Endothelial cell (in vitro differentiated cells): Measurements from ENCODE around the gene SEMA7A. TPM values are rescaled to one million over a fixed set of nuclear protein-coding genes. Genes with fewer than 3 reads are reported as not detected.

Experiments
- DNase-seq: peaks from one replicate; pipeline ENCODE4 v3.0.0; 2021; ENCODE audit warnings: low spot score
- H3K27ac Mint-ChIP-seq: one replicate; pipeline ENCODE4 v1.8.0; 2021; ENCODE audit warnings: mixed read lengths, inconsistent platforms; ENCODE audit not compliant: unreplicated experiment
- H3K27me3 Mint-ChIP-seq: one replicate; pipeline ENCODE4 v1.8.0; 2021; ENCODE audit warnings: mild to moderate bottlenecking, moderate library complexity, mixed read lengths, inconsistent platforms; ENCODE audit not compliant: unreplicated experiment
- H3K36me3 Mint-ChIP-seq: one replicate; pipeline ENCODE4 v1.8.0; 2021; ENCODE audit warnings: mild to moderate bottlenecking, low read depth, mixed read lengths, inconsistent platforms; ENCODE audit not compliant: unreplicated experiment
- H3K4me1 Mint-ChIP-seq: one replicate; pipeline ENCODE4 v1.8.0; 2021; ENCODE audit warnings: mild to moderate bottlenecking, mixed read lengths, inconsistent platforms; ENCODE audit not compliant: unreplicated experiment
- H3K4me3 Mint-ChIP-seq: one replicate; pipeline ENCODE4 v1.8.0; 2021; ENCODE audit warnings: mild to moderate bottlenecking, mixed read lengths, inconsistent platforms; ENCODE audit not compliant: unreplicated experiment
- H3K9me3 Mint-ChIP-seq: one replicate; pipeline ENCODE4 v1.8.0; 2021; ENCODE audit warnings: mixed read lengths, inconsistent platforms; ENCODE audit not compliant: unreplicated experiment
- CTCF ChIP-seq: fragments of 200-600 bp; sonication (generic); IDR thresholded peaks from one replicate; pipeline ENCODE4 v1.5.0; 2021; ENCODE audit warnings: antibody characterized with exemption; ENCODE audit not compliant: unreplicated experiment
- total RNA-seq: library from RNA; stranded (reverse); fragmentation: NEBNext Ultra II Directional; extraction: Animal tissue kit (Norgen Biotek cat#: 25700); gene quantifications from one replicate; pipeline ENCODE4 v1.2.1, GENCODE V29; 2021; ENCODE audit not compliant: unreplicated experiment

Gene SEMA7A
- total RNA-seq, 1 donor from 2014 or later: 41.4 TPM

GRCh38 chr15:74409225-74409624 lies 24.5 kb downstream of the SEMA7A start:
- Mint-ChIP-seq H3K4me3 (no peak overlapping the region), H3K36me3 (peaks cover 24% of the 10 kb centered on the region), H3K27ac (no peak overlapping the region), H3K27me3 (peaks cover 12% of the 10 kb centered on the region), H3K4me1 (peaks cover 2% of the 10 kb centered on the region), H3K9me3 (no peaks in the 10 kb centered on the region)
- no peak for DNase-seq
- no peak for TF ChIP-seq CTCF

- DNase-seq: no peak
- H3K27ac Mint-ChIP-seq: no peak overlapping the region
- no peak for TF ChIP-seq CTCF
- H3K4me1 Mint-ChIP-seq: no peaks in the 10 kb centered on the region
- peaks cover 12% of the 10 kb centered on the region for H3K27me3 Mint-ChIP-seq
- peaks cover 20% of the 10 kb centered on the region for H3K36me3 Mint-ChIP-seq
- H3K9me3 Mint-ChIP-seq: no peaks in the 10 kb centered on the region
- H3K4me3 Mint-ChIP-seq: no peak overlapping the region
Observed at GRCh38 chr15:74408815-74409214, 24.9 kb downstream of the SEMA7A start.

GRCh38 chr15:74408385-74408784 lies 25.4 kb downstream of the SEMA7A start:
- Mint-ChIP-seq H3K27ac (no peak overlapping the region), H3K9me3 (no peaks in the 10 kb centered on the region), H3K36me3 (peaks cover 20% of the 10 kb centered on the region), H3K4me1 (no peaks in the 10 kb centered on the region), H3K27me3 (peaks cover 12% of the 10 kb centered on the region), H3K4me3 (no peak overlapping the region)
- no peak for DNase-seq
- no peak for TF ChIP-seq CTCF

GRCh38 chr15:74406992-74407705 lies 26.6 kb downstream of the SEMA7A start:
- Mint-ChIP-seq H3K4me1 (peaks cover 3% of the 10 kb centered on the region), H3K4me3 (no peak overlapping the region), H3K9me3 (no peaks in the 10 kb centered on the region), H3K27ac (no peak overlapping the region), H3K36me3 (peaks cover 9% of the 10 kb centered on the region), H3K27me3 (peaks cover 12% of the 10 kb centered on the region)
- DNase-seq: no peak
- TF ChIP-seq CTCF: no peak

GRCh38 chr15:74406517-74406916 lies 27.2 kb downstream of the SEMA7A start:
- Mint-ChIP-seq H3K36me3 (peaks cover 9% of the 10 kb centered on the region), H3K9me3 (no peaks in the 10 kb centered on the region), H3K27me3 (peaks cover 13% of the 10 kb centered on the region), H3K4me3 (no peak overlapping the region), H3K4me1 (peaks cover 8% of the 10 kb centered on the region), H3K27ac (no peak overlapping the region)
- DNase-seq: no peak
- TF ChIP-seq CTCF: no peak
